ENCODE results near the gene CLMP.
A peak's percentile ranks its signal among the peaks of the same experiment; 100 is the strongest.

Gene CLMP

GRCh38 chr11:123062158-123062891, 132.7 kb downstream of the CLMP start (continued):
- TF ChIP-seq ZNF510 (tag by site-specific recombination; IDR thresholded peaks at IDR 0.05; ENCODE audit: insufficient replicate concordance) (no peak), ZNF600 (tag by site-specific recombination; IDR thresholded peaks at IDR 0.05) (peak; percentile 98), ZNF623 (tag by site-specific recombination; IDR thresholded peaks at IDR 0.05) (no peak), ZSCAN30 (tag by site-specific recombination; IDR thresholded peaks at IDR 0.05) (0 out of 2 replicates have a peak, but pooled peaks have one; percentile 21), ZNF621 (tag by site-specific recombination; IDR thresholded peaks at IDR 0.05) (no peak), ZNF791 (tag by site-specific recombination; IDR thresholded peaks at IDR 0.05) (no peak), ZBTB44 (tag by site-specific recombination; IDR thresholded peaks at IDR 0.05) (no peak), ZNF37A (tag by site-specific recombination; IDR thresholded peaks at IDR 0.05) (no peak), PBX3 (CRISPR knock-in tag; IDR thresholded peaks at IDR 0.05) (no peak), SP2 (tag by site-specific recombination; IDR thresholded peaks at IDR 0.05) (peak; percentile 94), KLF7 (tag by site-specific recombination; IDR thresholded peaks at IDR 0.05; ENCODE audit: borderline replicate concordance) (no peak; the same call in 1 of the 2 replicates), ZSCAN16 (tag by site-specific recombination; IDR thresholded peaks at IDR 0.05) (no peak), ZNF114 (tag by site-specific recombination; IDR thresholded peaks at IDR 0.05) (no peak), ZNF571 (tag by site-specific recombination; IDR thresholded peaks at IDR 0.05) (no peak), SP7 (tag by site-specific recombination; IDR thresholded peaks at IDR 0.05) (0 out of 2 replicates have a peak, but pooled peaks have one; percentile 41), CTCF (tag by site-specific recombination; IDR thresholded peaks at IDR 0.05) (0 out of 2 replicates have a peak, but pooled peaks have one; percentile 35), ZNF26 (tag by site-specific recombination; IDR thresholded peaks at IDR 0.05) (no peak), ZNF148 (tag by site-specific recombination; IDR thresholded peaks at IDR 0.05; ENCODE audit: borderline replicate concordance) (no peak), ZBTB7A (tag by site-specific recombination; IDR thresholded peaks at IDR 0.05; ENCODE audit: low read depth) (0 out of 2 replicates have a peak, but pooled peaks have one; percentile 33), ZNF555 (tag by site-specific recombination; conservative IDR thresholded peaks at IDR 0.05) (no peak), ZNF585B (tag by site-specific recombination; IDR thresholded peaks at IDR 0.05) (no peak), ZFP3 (tag by site-specific recombination; IDR thresholded peaks at IDR 0.05; ENCODE audit: low read depth) (no peak), ZNF433 (tag by site-specific recombination; IDR thresholded peaks at IDR 0.05; ENCODE audit: low read depth) (no peak), ZNF777 (tag by site-specific recombination; IDR thresholded peaks at IDR 0.05; ENCODE audit: borderline replicate concordance) (no peak), ZNF645 (tag by site-specific recombination; IDR thresholded peaks at IDR 0.05) (no peak), ZBTB11 (tag by site-specific recombination; conservative IDR thresholded peaks at IDR 0.05; ENCODE audit: low read depth) (peak; percentile 65)
